ENCODE measurements around the gene SIVA1.

DNA sequence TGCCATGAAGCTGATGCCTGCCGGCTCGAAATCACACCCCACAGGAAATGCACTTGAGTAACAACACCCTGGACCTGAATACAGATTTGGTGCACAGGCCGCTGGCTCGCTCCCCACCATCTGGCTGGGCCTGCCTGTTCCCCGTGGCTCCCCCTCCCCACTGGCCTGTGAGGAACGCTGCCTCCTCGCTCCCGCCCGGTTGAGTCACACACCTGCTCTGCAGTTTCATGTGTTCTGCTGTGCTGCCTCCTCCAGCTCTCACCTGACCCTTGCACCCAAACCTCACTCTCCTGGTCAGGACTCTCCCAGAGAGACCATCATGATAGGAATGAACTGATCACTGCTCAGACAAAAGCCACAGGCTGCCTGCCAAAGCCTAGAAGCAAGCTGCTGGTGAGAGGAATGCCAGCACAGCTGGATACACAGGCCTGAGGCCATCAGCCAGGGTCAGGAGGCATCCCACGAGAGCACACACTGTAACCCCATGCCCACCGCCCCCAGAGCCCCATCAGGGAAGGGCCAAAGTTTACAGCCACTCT lies 3.8 kb upstream of the SIVA1 start:
- TF ChIP-seq CTCF (IDR thresholded peaks at IDR 0.05; ENCODE audit: insufficient read depth, low read length, poor library complexity, severe bottlenecking) (no peak), EZH2phosphoT487 (conservative IDR thresholded peaks at IDR 0.05; ENCODE audit: low read length) (no peak)

Measured in SU-DHL-6 (cell line).